GM12878 (cell line): ENCODE data around the gene DPP6. TPM values are rescaled to one million over a fixed set of nuclear protein-coding genes. Genes with fewer than 3 reads are reported as not detected.

Experiments
- ATAC-seq: fragments of 200-7000 bp; cut with Tn5 transposase; 3 replicates; pipeline ENCODE4 v1.9.1; 2020; ENCODE audit warnings: mild to moderate bottlenecking, moderate library complexity
- BruUV-seq: library from RNA; stranded (reverse); fragments of 400-500 nt; replicated peaks from 2 replicates; lab custom pipeline; 2021; lab: Mats Ljungman, UMichigan
- CTCF ChIA-PET: fragments of 300-600 bp; sonication (Branson Sonifier 250); formaldehyde crosslinking; extraction: SDS; loops from one replicate; lab custom pipeline; 2021; ENCODE audit warnings: inconsistent platforms; lab: Yijun Ruan, JAX
- POLR2A ChIA-PET: fragments of 350-600 bp; formaldehyde crosslinking; extraction: SDS; loops from one replicate; lab custom pipeline; 2021; ENCODE audit warnings: inconsistent platforms; lab: Charles Lee
- RAD21 ChIA-PET: fragments of 300-600 bp; sonication (Branson Sonifier 250); formaldehyde crosslinking; loops from one replicate; lab custom pipeline; 2023; ENCODE audit warnings: antibody characterized with exemption; ENCODE audit not compliant: unreplicated experiment; lab: Charles Lee
- SMC1A ChIA-PET: fragments of 300-600 bp; sonication (Branson Sonifier 250); formaldehyde crosslinking; loops from one replicate; lab custom pipeline; 2023; ENCODE audit not compliant: unreplicated experiment, uncharacterized antibody; lab: Charles Lee
- DNase-seq: peaks from one replicate; pipeline ENCODE4 v3.0.0-alpha.2; 2011; ENCODE audit warnings: low read depth, low spot score
- FAIRE-seq: peaks from 3 replicates; lab custom pipeline; 2011; peaks lifted over from hg19 to GRCh38; lab: Jason Lieb, UNC
- H2AFZ ChIP-seq: 2 replicates; pipeline ENCODE4 v1.6.0; 2011; ENCODE audit warnings: low read depth, low read length, control low read depth; ENCODE audit not compliant: control insufficient read depth
- H3K27ac ChIP-seq: 2 replicates; pipeline ENCODE4 v1.5.1; 2011; ENCODE audit warnings: control low read depth; ENCODE audit not compliant: control insufficient read depth, insufficient read depth
- H3K27me3 ChIP-seq, 2 experiments: replicated peaks in 1 of 2; 2 replicates each; pipeline versions ENCODE4 v1.6.0 to v1.6.1; 2011; ENCODE audit warnings: low read length in 1 of 2; ENCODE audit not compliant: control insufficient read depth in 2 of 2, insufficient read depth in 2 of 2
- H3K36me3 ChIP-seq, 2 experiments: 2 replicates each; pipeline ENCODE4 v1.5.1; 2011; ENCODE audit warnings: low read length in 1 of 2; ENCODE audit not compliant: control insufficient read depth in 2 of 2, insufficient read depth in 2 of 2
- H3K4me1 ChIP-seq: 2 replicates; pipeline ENCODE4 v1.6.1; 2011; ENCODE audit warnings: mild to moderate bottlenecking, low read length, moderate library complexity, mixed read lengths; ENCODE audit not compliant: control insufficient read depth, insufficient read depth
- H3K4me2 ChIP-seq: 2 replicates; pipeline ENCODE4 v1.6.0; 2011; ENCODE audit warnings: control low read depth; ENCODE audit not compliant: control insufficient read depth, insufficient read depth
- H3K4me3 ChIP-seq: fragments of 200-600 bp; sonication (generic); 2 replicates; pipeline ENCODE4 v1.5.1; 2016
- H3K79me2 ChIP-seq: 2 replicates; pipeline ENCODE4 v1.6.0; 2011; ENCODE audit warnings: low read length; ENCODE audit not compliant: control insufficient read depth, insufficient read depth
- H3K9ac ChIP-seq: 2 replicates; pipeline ENCODE4 v1.8.0; 2011; ENCODE audit warnings: low read length, control low read depth, mixed read lengths; ENCODE audit not compliant: control insufficient read depth, insufficient read depth
- H3K9me3 ChIP-seq: replicated peaks from 3 replicates; pipeline ENCODE4 v1.5.1; 2011; ENCODE audit warnings: mild to moderate bottlenecking, low read length; ENCODE audit not compliant: control insufficient read depth, insufficient read depth
- H4K20me1 ChIP-seq: 2 replicates; pipeline ENCODE4 v1.6.0; 2011; ENCODE audit not compliant: control insufficient read depth, insufficient read depth
- BRCA1 ChIP-seq: IDR thresholded peaks from 2 replicates; pipeline ENCODE4 v1.6.1; 2011; ENCODE audit warnings: low read depth, low read length, improper control_type of control experiment
- DPF2 ChIP-seq: fragments of 450-650 bp; IDR thresholded peaks from 2 replicates; pipeline ENCODE4 v1.6.1; 2017; ENCODE audit warnings: mild to moderate bottlenecking
- FOXK2 ChIP-seq: fragments of 450-650 bp; IDR thresholded peaks from 2 replicates; pipeline ENCODE4 v1.6.1; 2017; ENCODE audit warnings: mild to moderate bottlenecking, moderate library complexity
- KAT2A ChIP-seq: conservative IDR thresholded peaks from 2 replicates; pipeline ENCODE4 v1.6.1; 2011; ENCODE audit warnings: low read depth, low read length; ENCODE audit not compliant: control insufficient read depth
- REST ChIP-seq: IDR thresholded peaks from 2 replicates; pipeline ENCODE4 v1.6.1; 2012; ENCODE audit warnings: mild to moderate bottlenecking, low read depth, low read length
- SIN3A ChIP-seq: IDR thresholded peaks from 2 replicates; pipeline ENCODE4 v1.6.1; 2012; ENCODE audit warnings: low read depth, low read length, improper control_type of control experiment
- YBX1 ChIP-seq: fragments of 450-650 bp; IDR thresholded peaks from 2 replicates; pipeline ENCODE4 v1.6.1; 2016; ENCODE audit warnings: antibody characterized with exemption
- ZNF592 ChIP-seq: fragments of 450-650 bp; IDR thresholded peaks from 2 replicates; pipeline ENCODE4 v1.6.1; 2017; ENCODE audit warnings: mild to moderate bottlenecking, moderate library complexity
- WGBS: methylation state at CpG from one replicate; pipeline ENCODE4 v1.1.6; 2016; ENCODE audit warnings: low lambda C conversion rate; ENCODE audit not compliant: insufficient replicate concordance, insufficient coverage; ENCODE audit errors: missing lambda C conversion rate; 5-methylcytosine and 5-hydroxymethylcytosine counted together
- in situ Hi-C: fragments of 300-500 bp; cut with MboI; formaldehyde crosslinking; loops from 9 replicates; pipeline ENCODE4 v1.14.3; 2018; ENCODE audit warnings: mixed read lengths
- intact Hi-C: fragments of 100-400 bp; cut with micrococcal nuclease; formaldehyde crosslinking; loops from one replicate; pipeline ENCODE4 v1.14.2; 2022; ENCODE audit not compliant: unreplicated experiment
- polyA plus RNA-seq, 11 experiments: library from polyadenylated mRNA; depleted of rRNA in 4 of 11; unstranded in 6 of 11; stranded (reverse) in 5 of 11; fragments of >200 nt; fragmentation: Nextera tagmentation in 4 of 11; fragmentation: Illumina TruSeq in 1 of 11; extraction: Ambion mirVana in 4 of 11; extraction: Trizol in 1 of 11; gene quantifications; 1 replicate in 1 of 11; 2 replicates in 10 of 11; pipeline versions ENCODE4 v1.2.1 to v1.2.3, GENCODE V29; 2011 to 2016; ENCODE audit warnings: inconsistent platforms in 2 of 11, missing spikeins in 2 of 11, low read depth in 1 of 11
- total RNA-seq, 4 experiments: library from RNA; depleted of rRNA in 3 of 4; stranded (reverse); fragments of >200 nt in 3 of 4; fragmentation: Illumina TruSeq in 1 of 4; extraction: Trizol in 1 of 4; gene quantifications; 2 replicates each; pipeline versions ENCODE4 v1.2.1 to v1.2.3, GENCODE V29; 2013 to 2021

The DPP6 gene
- total and polyA plus RNA-seq, 10 of the 15 experiments (the other 5 are each of a cell fraction or from before 2014, with no cell fraction given) = not detected

- intact Hi-C loops = no loop called here
- ChIA-PET CTCF (no interaction called here), RAD21 (no interaction called here), SMC1A (no interaction called here), POLR2A (interaction anchor here (0.5 kb wide), 1 partner anchor 133 kb away, joined by 3 read pairs; no protein-coding TSS in a partner anchor)
- H3K4me2 ChIP-seq = no peak overlapping the region
- H4K20me1 ChIP-seq = no peaks in the 10 kb centered on the region
- no peaks in the 10 kb centered on the region for H3K27me3 ChIP-seq
- DNase-seq (no peak), ATAC-seq (no peak), FAIRE-seq (no peak)
- TF ChIP-seq DPF2 (no peak), KAT2A (no peak), FOXK2 (no peak), ZNF592 (no peak), REST (no peak), BRCA1 (no peak), SIN3A (no peak), YBX1 (no peak)
- no peaks in the 10 kb centered on the region for H3K79me2 ChIP-seq
- 47% methylated on average over 5 of the region's 5 CpGs for WGBS
- H2AFZ ChIP-seq = no peak overlapping the region
- no peaks in the 10 kb centered on the region for H3K36me3 ChIP-seq
- H3K9ac ChIP-seq = no peak overlapping the region
- in situ Hi-C loops = no loop called here
- H3K27ac ChIP-seq = no peak overlapping the region
- H3K4me3 ChIP-seq = no peak overlapping the region
- BruUV-seq = no TSS peak
- H3K4me1 ChIP-seq = no peaks in the 10 kb centered on the region
- no peaks in the 10 kb centered on the region for H3K9me3 ChIP-seq
These were observed 411.6 kb downstream of the DPP6 start for GRCh38 chr7:154463794-154464193.
